HepG2 (cell line): ENCODE measurements around the gene PIGR. TPM values are rescaled to one million over a fixed set of nuclear protein-coding genes. Genes with fewer than 3 reads are reported as not detected.

Source experiments
- ATAC-seq: fragments of 200-7000 bp; cut with Tn5 transposase; 3 replicates; pipeline ENCODE4 v1.9.1; 2020; ENCODE audit warnings: mild to moderate bottlenecking, moderate library complexity
- BruUV-seq: library from RNA; stranded (reverse); fragments of 400-500 nt; replicated peaks from 2 replicates; lab custom pipeline; 2021; lab: Mats Ljungman, UMichigan
- CTCF ChIA-PET: fragments of 300-600 bp; formaldehyde crosslinking; extraction: SDS; loops from one replicate; lab custom pipeline; 2021; ENCODE audit warnings: low total read pairs, inconsistent platforms, low intra/inter-chr PET ratio; lab: Yijun Ruan, JAX
- POLR2A ChIA-PET: fragments of 350-600 bp; sonication (Branson Sonifier 250); formaldehyde crosslinking; loops from one replicate; lab custom pipeline; 2020; ENCODE audit warnings: antibody characterized with exemption, inconsistent platforms; lab: Yijun Ruan, JAX
- DNase-seq: peaks from one replicate; pipeline ENCODE4 v3.0.0-alpha.2; 2015; ENCODE audit warnings: low spot score
- FAIRE-seq: peaks from 3 replicates; lab custom pipeline; 2011; peaks lifted over from hg19 to GRCh38; lab: Jason Lieb, UNC
- H2AFZ ChIP-seq: one replicate; pipeline ENCODE4 v1.6.1; 2011; ENCODE audit warnings: low read length, inconsistent platforms
- H3K27ac ChIP-seq: fragments of 300-600 bp; 3 replicates; pipeline ENCODE4 v1.8.0; 2011; ENCODE audit warnings: mixed run types, mild to moderate bottlenecking, mixed read lengths, low read length, inconsistent platforms; ENCODE audit not compliant: insufficient read depth; ENCODE audit errors: extremely low read length
- H3K27me3 ChIP-seq, 2 experiments: fragments of 200-600 bp in 1 of 2; 2 replicates in 1 of 2; 3 replicates in 1 of 2; pipeline versions ENCODE4 v1.6.0 to v1.8.0; 2011; ENCODE audit warnings: low read length in 2 of 2, mild to moderate bottlenecking in 2 of 2, moderate library complexity in 2 of 2, inconsistent platforms in 1 of 2; ENCODE audit not compliant: insufficient read depth in 2 of 2, control insufficient read depth in 1 of 2
- H3K36me3 ChIP-seq, 2 experiments: fragments of 200-600 bp in 1 of 2; replicated peaks in 1 of 2; 2 replicates in 1 of 2; 3 replicates in 1 of 2; pipeline versions ENCODE4 v1.5.1 to v1.8.0; 2011; ENCODE audit warnings: low read length in 2 of 2, inconsistent platforms in 1 of 2; ENCODE audit not compliant: insufficient read depth in 2 of 2, control insufficient read depth in 1 of 2
- H3K4me1 ChIP-seq: 2 replicates; pipeline ENCODE4 v1.5.1; 2012; ENCODE audit warnings: low read length, inconsistent platforms; ENCODE audit not compliant: insufficient read depth
- H3K4me2 ChIP-seq: 2 replicates; pipeline ENCODE4 v1.6.0; 2011; ENCODE audit warnings: low read depth, low read length, inconsistent platforms
- H3K4me3 ChIP-seq, 3 experiments: fragments of 200-600 bp in 1 of 3; sonication (generic), shearing (Covaris generic) in 1 of 3; replicated peaks in 1 of 3; 2 replicates each; pipeline ENCODE4 v1.5.1; 2011 to 2016; ENCODE audit warnings: low read length in 3 of 3, inconsistent platforms in 2 of 3, low read depth in 2 of 3, mild to moderate bottlenecking in 2 of 3, control low read depth in 1 of 3, mixed read lengths in 1 of 3; ENCODE audit not compliant: insufficient read depth in 1 of 3
- H3K79me2 ChIP-seq: one replicate; pipeline ENCODE4 v1.6.1; 2011; ENCODE audit warnings: low read length, inconsistent platforms; ENCODE audit not compliant: insufficient read depth
- H3K9ac ChIP-seq: 2 replicates; pipeline ENCODE4 v1.6.0; 2011; ENCODE audit warnings: mild to moderate bottlenecking, low read depth, low read length, inconsistent platforms; ENCODE audit not compliant: insufficient read depth
- H3K9me3 ChIP-seq: 2 replicates; pipeline ENCODE4 v1.5.1; 2012; ENCODE audit warnings: mild to moderate bottlenecking, low read length
- H4K20me1 ChIP-seq: 2 replicates; pipeline ENCODE4 v1.6.0; 2011; ENCODE audit warnings: inconsistent platforms, mild to moderate bottlenecking, low read length, moderate library complexity; ENCODE audit not compliant: insufficient read depth
- HNRNPH1 ChIP-seq: fragments of 200-400 bp; formaldehyde crosslinking; optimal IDR thresholded peaks from 2 replicates; pipeline ENCODE3; 2017; ENCODE audit warnings: mild to moderate bottlenecking, low read depth, low read length
- HOXD1 ChIP-seq: sonication (generic); formaldehyde crosslinking; IDR thresholded peaks from 2 replicates; pipeline ENCODE4 v1.5.0; 2020; ENCODE audit warnings: missing genetic modification reagents
- KDM5B ChIP-seq: sonication (generic); formaldehyde crosslinking; IDR thresholded peaks from 2 replicates; pipeline ENCODE4 v1.4.0; 2020; ENCODE audit warnings: missing genetic modification reagents, mild to moderate bottlenecking, borderline replicate concordance
- MAZ ChIP-seq, 2 experiments: sonication (generic) in 1 of 2; formaldehyde crosslinking in 1 of 2; IDR thresholded peaks; 2 replicates each; pipeline versions ENCODE4 v1.5.0 to v1.6.1; 2012 to 2020; ENCODE audit warnings: low read depth in 2 of 2, mild to moderate bottlenecking in 2 of 2, borderline replicate concordance in 1 of 2, improper control_type of control experiment in 1 of 2, low read length in 1 of 2, missing genetic modification reagents in 1 of 2, moderate library complexity in 1 of 2
- REPIN1 ChIP-seq: sonication (generic); formaldehyde crosslinking; IDR thresholded peaks from 2 replicates; pipeline ENCODE4 v1.8.0; 2022; ENCODE audit warnings: missing genetic modification reagents, low read depth, mild to moderate bottlenecking, borderline replicate concordance
- SNAPC2 ChIP-seq: sonication (generic); formaldehyde crosslinking; IDR thresholded peaks from 2 replicates; pipeline ENCODE4 v1.8.1; 2022; ENCODE audit warnings: mild to moderate bottlenecking, missing genetic modification reagents
- TRAFD1 ChIP-seq: sonication (generic); formaldehyde crosslinking; IDR thresholded peaks from 2 replicates; pipeline ENCODE4 v1.5.1; 2020; ENCODE audit warnings: missing genetic modification reagents, mild to moderate bottlenecking, borderline replicate concordance
- ZFX ChIP-seq: sonication (generic); formaldehyde crosslinking; IDR thresholded peaks from 2 replicates; pipeline ENCODE4 v1.4.0; 2020; ENCODE audit warnings: mild to moderate bottlenecking, low read depth, missing genetic modification reagents, moderate library complexity
- ZNF296 ChIP-seq: sonication (generic); formaldehyde crosslinking; conservative IDR thresholded peaks from 2 replicates; pipeline ENCODE4 v1.5.0; 2020; ENCODE audit warnings: mild to moderate bottlenecking, missing genetic modification reagents
- ZNF678 ChIP-seq: sonication (generic); formaldehyde crosslinking; IDR thresholded peaks from 2 replicates; pipeline ENCODE4 v1.4.0; 2020; ENCODE audit warnings: mild to moderate bottlenecking, missing genetic modification reagents
- WGBS: methylation state at CpG from one replicate; pipeline ENCODE4 v1.1.6; 2017; ENCODE audit warnings: low lambda C conversion rate; 5-methylcytosine and 5-hydroxymethylcytosine counted together
- in situ Hi-C: cut with HindIII; loops from 2 replicates; pipeline ENCODE4 v1.10.0; 2017; ENCODE audit warnings: low pct_unique_long_range_greater_than_20kb; ENCODE audit not compliant: extremely low pct_ligation_motif_present
- intact Hi-C: fragments of 100-400 bp; cut with micrococcal nuclease; formaldehyde crosslinking; loops from one replicate; pipeline ENCODE4 v1.10.0; 2022; ENCODE audit not compliant: unreplicated experiment
- polyA plus RNA-seq, 8 experiments: library from polyadenylated mRNA; depleted of rRNA in 3 of 8; stranded (reverse) in 7 of 8; unstranded in 1 of 8; fragments of >200 nt; fragmentation: Illumina TruSeq in 4 of 8; extraction: Trizol in 4 of 8; gene quantifications; 2 replicates each; pipeline versions ENCODE4 v1.2.1 to v1.2.3, GENCODE V29; 2011 to 2016; ENCODE audit warnings: low read depth in 4 of 8, missing spikeins in 1 of 8, mixed read lengths in 1 of 8; ENCODE audit not compliant: insufficient read depth in 1 of 8
- total RNA-seq, 5 experiments: library from RNA; depleted of rRNA; stranded (reverse); fragments of >200 nt; fragmentation: Illumina TruSeq; extraction: Trizol; gene quantifications; 2 replicates each; pipeline ENCODE4 v1.2.3, GENCODE V29; 2016; ENCODE audit warnings: low read depth in 1 of 5

The PIGR gene
- total and polyA plus RNA-seq, 2 of the 13 experiments (the other 11 are each of a cell fraction or from before 2014, with no cell fraction given), result not detected

- no peak for ATAC-seq
- in situ Hi-C loops (no loop called here), intact Hi-C loops (no loop called here)
- no peak for DNase-seq
- no peak overlapping the region for H3K27ac ChIP-seq
- no peaks in the 10 kb centered on the region for H3K79me2 ChIP-seq
- no peak overlapping the region for H3K4me2 ChIP-seq
- H3K9me3 ChIP-seq, result no peaks in the 10 kb centered on the region
- no peaks in the 10 kb centered on the region for H3K4me1 ChIP-seq
- no peak overlapping the region for H2AFZ ChIP-seq
- H4K20me1 ChIP-seq, result no peaks in the 10 kb centered on the region
- CTCF ChIA-PET, result no interaction called here
- no TSS peak for BruUV-seq
- WGBS, result 1% methylated on average over 4 of the region's 4 CpGs
- TF ChIP-seq ZNF678 (CRISPR knock-in tag) (no peak), REPIN1 (CRISPR knock-in tag) (no peak), HNRNPH1 (no peak), SNAPC2 (CRISPR knock-in tag) (no peak), KDM5B (CRISPR knock-in tag) (no peak)
- FAIRE-seq, result no peak
- no peaks in the 10 kb centered on the region for H3K36me3 ChIP-seq
- H3K27me3 ChIP-seq, result peaks cover 0 to 33% of the 10 kb centered on the region in 2 experiments; a peak in 3 of 5 replicates
- POLR2A ChIA-PET, result no interaction called here
- H3K9ac ChIP-seq, result no peak overlapping the region
- no peak overlapping the region for H3K4me3 ChIP-seq
Measured at GRCh38 chr1:206887701-206888100, 58.6 kb downstream of the PIGR start.

- no peak for ATAC-seq
- Histone ChIP-seq H3K27ac (no peak overlapping the region), H3K36me3 (no peaks in the 10 kb centered on the region), H3K4me3 (no peak overlapping the region), H3K9me3 (no peaks in the 10 kb centered on the region), H3K27me3 (peaks cover 0 to 33% of the 10 kb centered on the region in 2 experiments; a peak in 3 of 5 replicates), H3K9ac (no peak overlapping the region), H3K4me2 (no peak overlapping the region), H2AFZ (no peak overlapping the region), H3K79me2 (no peaks in the 10 kb centered on the region), H4K20me1 (no peaks in the 10 kb centered on the region), H3K4me1 (no peaks in the 10 kb centered on the region)
- no TSS peak for BruUV-seq
- FAIRE-seq, result no peak
- no peak for DNase-seq
- CTCF ChIA-PET, result no interaction called here
- intact Hi-C loops (no loop called here), in situ Hi-C loops (no loop called here)
- WGBS, result 0% methylated on average over 1 of the region's 1 CpG
- TF ChIP-seq HOXD1 (CRISPR knock-in tag), result no peak
- no peak for TF ChIP-seq TRAFD1 (CRISPR knock-in tag)
- no peak for TF ChIP-seq MAZ (IDR thresholded peaks at IDR 0.05; ENCODE audit: borderline replicate concordance, low read depth, low read length)
- TF ChIP-seq MAZ (CRISPR knock-in tag; IDR thresholded peaks at IDR 0.05; ENCODE audit: low read depth), result no peak
- no peak for TF ChIP-seq ZNF296 (CRISPR knock-in tag)
- TF ChIP-seq ZFX (CRISPR knock-in tag), result no peak
- TF ChIP-seq, all 625 proteins: peak for 0
- POLR2A ChIA-PET, result no interaction called here
Measured at GRCh38 chr1:206886831-206887230, 59.4 kb downstream of the PIGR start.
